ENCODE measurements around the gene ZDHHC9. TPM values are rescaled to one million over a fixed set of nuclear protein-coding genes. Genes with fewer than 3 reads are reported as not detected.

Gene ZDHHC9
- total RNA-seq, 2 donors from 2014 or later: 27.1 to 40.2 TPM

DNA sequence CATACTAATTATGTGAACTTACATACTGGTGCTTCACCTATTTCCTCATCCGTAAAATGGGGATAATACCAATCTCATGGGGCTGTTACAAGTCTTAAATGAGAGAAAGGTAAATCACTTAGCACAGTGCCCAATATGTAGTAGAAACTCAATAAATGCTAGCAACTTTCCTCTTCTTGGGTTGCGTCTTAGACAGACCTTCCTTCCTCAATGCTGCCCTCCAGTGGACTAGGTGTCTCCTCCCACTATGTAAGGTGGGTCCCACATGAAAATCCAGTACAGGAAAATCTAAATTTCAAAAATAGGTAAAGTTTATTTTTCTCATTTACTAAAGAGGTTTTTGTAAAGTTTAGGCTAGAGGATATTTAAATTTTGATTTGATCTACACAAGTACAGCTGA lies 20.6 kb downstream of the ZDHHC9 start:
- Mint-ChIP-seq H3K4me1 (peaks cover 4% of the 10 kb centered on the region), H3K36me3 (ENCODE audit: low read depth) (peaks cover 53% of the 10 kb centered on the region), H3K4me3 (no peak overlapping the region), H3K9me3 (peaks cover 21% of the 10 kb centered on the region), H3K27ac (no peak overlapping the region), H3K27me3 (ENCODE audit: insufficient read depth) (no peaks in the 10 kb centered on the region)
- H3K9me3 ChIP-seq (ENCODE audit: control insufficient read depth, low read length): no peaks in the 10 kb centered on the region
- WGBS, 2 experiments (ENCODE audit: insufficient coverage in 1 of 2, insufficient read length in 1 of 2): 84 to 100% methylated on average over 1 to 2 of the region's 2 CpGs
- H3K27me3 ChIP-seq (ENCODE audit: control insufficient read depth, insufficient read depth, low read length, poor library complexity, severe bottlenecking): no peaks in the 10 kb centered on the region
- H3K4me1 ChIP-seq (ENCODE audit: control insufficient read depth, insufficient read depth, low read length): no peaks in the 10 kb centered on the region
- H3K36me3 ChIP-seq (ENCODE audit: control insufficient read depth, insufficient read depth, low read length): peaks cover 8% of the 10 kb centered on the region
- no peak overlapping the region for H3K27ac ChIP-seq (ENCODE audit: low read depth, low read length)
- no peak overlapping the region for H3K4me3 ChIP-seq (ENCODE audit: low read length)
- TF ChIP-seq, protein P1, sequence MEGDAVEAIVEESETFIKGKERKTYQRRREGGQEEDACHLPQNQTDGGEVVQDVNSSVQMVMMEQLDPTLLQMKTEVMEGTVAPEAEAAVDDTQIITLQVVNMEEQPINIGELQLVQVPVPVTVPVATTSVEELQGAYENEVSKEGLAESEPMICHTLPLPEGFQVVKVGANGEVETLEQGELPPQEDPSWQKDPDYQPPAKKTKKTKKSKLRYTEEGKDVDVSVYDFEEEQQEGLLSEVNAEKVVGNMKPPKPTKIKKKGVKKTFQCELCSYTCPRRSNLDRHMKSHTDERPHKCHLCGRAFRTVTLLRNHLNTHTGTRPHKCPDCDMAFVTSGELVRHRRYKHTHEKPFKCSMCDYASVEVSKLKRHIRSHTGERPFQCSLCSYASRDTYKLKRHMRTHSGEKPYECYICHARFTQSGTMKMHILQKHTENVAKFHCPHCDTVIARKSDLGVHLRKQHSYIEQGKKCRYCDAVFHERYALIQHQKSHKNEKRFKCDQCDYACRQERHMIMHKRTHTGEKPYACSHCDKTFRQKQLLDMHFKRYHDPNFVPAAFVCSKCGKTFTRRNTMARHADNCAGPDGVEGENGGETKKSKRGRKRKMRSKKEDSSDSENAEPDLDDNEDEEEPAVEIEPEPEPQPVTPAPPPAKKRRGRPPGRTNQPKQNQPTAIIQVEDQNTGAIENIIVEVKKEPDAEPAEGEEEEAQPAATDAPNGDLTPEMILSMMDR (conservative IDR thresholded peaks at IDR 0.05): peak; percentile 80
- H3K9ac ChIP-seq (ENCODE audit: extremely low read depth, low read length, poor library complexity, severe bottlenecking): no peak overlapping the region
- DNase-seq: peak; percentile 60

DNA sequence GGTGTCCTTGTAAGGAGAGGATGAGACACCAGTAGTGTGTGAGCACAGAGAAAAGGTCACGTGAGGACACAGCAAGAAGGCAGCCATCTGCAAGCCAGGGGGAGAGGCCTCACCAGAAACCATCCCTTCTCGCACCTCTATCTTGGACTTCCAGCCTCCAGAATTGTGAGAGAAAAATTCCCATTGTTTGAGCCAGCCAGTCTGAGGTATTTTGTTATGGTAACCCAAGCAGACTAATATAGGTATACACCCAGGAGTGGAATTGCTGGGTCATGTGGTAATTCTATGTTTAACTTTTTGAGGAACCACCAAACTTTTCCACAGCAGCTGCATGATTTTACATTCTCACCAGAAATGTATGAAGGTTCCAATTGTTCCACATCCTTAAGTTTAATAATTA lies 25.6 kb downstream of the ZDHHC9 start:
- peaks cover 25% of the 10 kb centered on the region for H3K9me3 Mint-ChIP-seq
- Histone ChIP-seq H3K9me3 (ENCODE audit: control insufficient read depth, low read length) (no peaks in the 10 kb centered on the region), H3K4me1 (ENCODE audit: control insufficient read depth, insufficient read depth, low read length) (no peaks in the 10 kb centered on the region), H3K27me3 (ENCODE audit: control insufficient read depth, insufficient read depth, low read length, poor library complexity, severe bottlenecking) (no peaks in the 10 kb centered on the region), H3K4me3 (ENCODE audit: low read length) (no peak overlapping the region), H3K9ac (ENCODE audit: extremely low read depth, low read length, poor library complexity, severe bottlenecking) (no peak overlapping the region), H3K36me3 (ENCODE audit: control insufficient read depth, insufficient read depth, low read length) (peaks cover 8% of the 10 kb centered on the region), H3K27ac (ENCODE audit: low read depth, low read length) (no peak overlapping the region)
- TF ChIP-seq, protein P1 (conservative IDR thresholded peaks at IDR 0.05): no peak
- no peak for DNase-seq
- no peaks in the 10 kb centered on the region for H3K4me1 Mint-ChIP-seq
- WGBS, 2 experiments (ENCODE audit: insufficient coverage in 1 of 2, insufficient read length in 1 of 2): 100% methylated on average over 1 of the region's 2 CpGs; no CpG with 5 or more reads in 1 of the 2 experiments
- no peak overlapping the region for H3K27ac Mint-ChIP-seq
- H3K4me3 Mint-ChIP-seq: no peak overlapping the region
- H3K27me3 Mint-ChIP-seq (ENCODE audit: insufficient read depth): no peaks in the 10 kb centered on the region
- H3K36me3 Mint-ChIP-seq (ENCODE audit: low read depth): peaks cover 35% of the 10 kb centered on the region

DNA sequence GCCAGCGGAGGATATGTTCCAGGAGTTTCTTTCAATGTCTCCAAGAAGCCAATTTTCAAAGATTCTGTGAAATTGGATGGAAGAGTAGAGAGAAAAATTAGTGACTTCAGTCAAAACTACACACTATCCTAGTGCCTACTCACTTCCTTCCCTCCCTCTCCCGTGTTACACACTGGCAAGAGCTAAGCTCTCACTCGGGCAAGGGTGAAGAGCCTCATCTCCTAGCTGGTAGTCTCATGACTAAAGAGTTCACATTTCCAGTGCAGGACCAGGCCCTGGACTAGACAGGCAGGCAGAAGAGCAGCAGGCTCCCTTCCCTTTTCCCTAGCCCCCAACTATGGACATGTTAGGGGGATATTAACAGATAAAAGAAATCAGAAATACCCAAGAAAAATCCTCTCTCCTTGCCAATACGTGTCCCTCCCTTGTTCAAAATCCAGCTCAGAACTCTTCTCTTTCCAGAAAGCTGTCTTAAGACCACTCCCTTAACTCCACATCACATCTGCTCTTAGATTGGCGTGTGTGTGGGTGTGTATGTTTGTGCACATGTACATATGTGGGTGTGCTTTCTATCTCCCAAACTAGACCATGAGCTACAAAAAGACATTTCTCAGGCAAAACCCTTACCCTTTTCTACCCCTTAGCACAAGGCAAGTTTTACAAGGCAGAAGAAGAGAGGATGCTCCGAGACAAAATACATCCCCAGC lies 29.9 kb downstream of the ZDHHC9 start:
- H3K9me3 Mint-ChIP-seq: peaks cover 41% of the 10 kb centered on the region
- WGBS, 2 experiments (ENCODE audit: insufficient coverage in 1 of 2, insufficient read length in 1 of 2): 95 to 100% methylated on average over 1 to 4 of the region's 6 CpGs
- TF ChIP-seq, protein P1 (conservative IDR thresholded peaks at IDR 0.05): no peak

More for the DNA sequence above, 29.9 kb downstream of the ZDHHC9 start:
- Mint-ChIP-seq H3K27ac (no peak overlapping the region), H3K27me3 (ENCODE audit: insufficient read depth) (no peaks in the 10 kb centered on the region), H3K4me3 (no peak overlapping the region), H3K4me1 (no peaks in the 10 kb centered on the region), H3K36me3 (ENCODE audit: low read depth) (peaks cover 44% of the 10 kb centered on the region)
- H3K4me3 ChIP-seq (ENCODE audit: low read length): no peak overlapping the region
- no peak overlapping the region for H3K9ac ChIP-seq (ENCODE audit: extremely low read depth, low read length, poor library complexity, severe bottlenecking)
- no peaks in the 10 kb centered on the region for H3K4me1 ChIP-seq (ENCODE audit: control insufficient read depth, insufficient read depth, low read length)
- H3K27me3 ChIP-seq (ENCODE audit: control insufficient read depth, insufficient read depth, low read length, poor library complexity, severe bottlenecking): no peaks in the 10 kb centered on the region
- H3K36me3 ChIP-seq (ENCODE audit: control insufficient read depth, insufficient read depth, low read length): peaks cover 31% of the 10 kb centered on the region
- peaks cover 2% of the 10 kb centered on the region for H3K9me3 ChIP-seq (ENCODE audit: control insufficient read depth, low read length)
- H3K27ac ChIP-seq (ENCODE audit: low read depth, low read length): no peak overlapping the region
- DNase-seq: no peak
